Measurements from ENCODE around the gene USH2A.

- TF ChIP-seq CTCF (IDR thresholded peaks at IDR 0.05; ENCODE audit: borderline replicate concordance, extremely low read depth, low read length, poor library complexity, severe bottlenecking) (no peak), EZH2 (IDR thresholded peaks at IDR 0.05; ENCODE audit: borderline replicate concordance, low read depth, low read length, severe bottlenecking) (no peak)
These were observed 38.2 kb upstream of the USH2A start for GRCh38 chr1:216461466-216461865.

All from DND-41 (cell line).